ENCODE results near the gene DOCK11. TPM values are rescaled to one million over a fixed set of nuclear protein-coding genes. Genes with fewer than 3 reads are reported as not detected.

The DOCK11 gene
- total and polyA plus RNA-seq, 9 of the 15 experiments (the other 6 are each of a cell fraction or from before 2014, with no cell fraction given), result 41.8 to 77.8 (median 50.9) TPM

DNA sequence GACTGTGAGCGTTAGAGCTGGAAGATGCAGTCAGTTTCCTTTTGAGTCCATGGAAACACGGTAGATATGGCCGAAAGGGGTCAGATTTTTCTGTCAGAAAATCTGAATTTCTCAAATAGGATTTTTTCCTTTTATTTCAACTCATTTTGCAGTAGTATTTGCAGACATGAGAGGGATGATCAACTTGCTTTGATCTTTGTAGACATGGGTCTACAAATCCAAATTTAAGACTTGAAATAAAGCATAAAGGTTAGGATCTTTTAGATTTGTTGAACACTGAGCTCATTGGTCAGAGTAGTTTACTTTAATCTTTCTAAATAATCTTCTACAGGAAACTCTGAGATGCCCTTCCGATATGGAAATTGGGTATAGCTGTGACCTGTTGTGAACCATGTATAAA is 44.7 kb downstream of the DOCK11 start (continued):
- TF ChIP-seq, protein P1, sequence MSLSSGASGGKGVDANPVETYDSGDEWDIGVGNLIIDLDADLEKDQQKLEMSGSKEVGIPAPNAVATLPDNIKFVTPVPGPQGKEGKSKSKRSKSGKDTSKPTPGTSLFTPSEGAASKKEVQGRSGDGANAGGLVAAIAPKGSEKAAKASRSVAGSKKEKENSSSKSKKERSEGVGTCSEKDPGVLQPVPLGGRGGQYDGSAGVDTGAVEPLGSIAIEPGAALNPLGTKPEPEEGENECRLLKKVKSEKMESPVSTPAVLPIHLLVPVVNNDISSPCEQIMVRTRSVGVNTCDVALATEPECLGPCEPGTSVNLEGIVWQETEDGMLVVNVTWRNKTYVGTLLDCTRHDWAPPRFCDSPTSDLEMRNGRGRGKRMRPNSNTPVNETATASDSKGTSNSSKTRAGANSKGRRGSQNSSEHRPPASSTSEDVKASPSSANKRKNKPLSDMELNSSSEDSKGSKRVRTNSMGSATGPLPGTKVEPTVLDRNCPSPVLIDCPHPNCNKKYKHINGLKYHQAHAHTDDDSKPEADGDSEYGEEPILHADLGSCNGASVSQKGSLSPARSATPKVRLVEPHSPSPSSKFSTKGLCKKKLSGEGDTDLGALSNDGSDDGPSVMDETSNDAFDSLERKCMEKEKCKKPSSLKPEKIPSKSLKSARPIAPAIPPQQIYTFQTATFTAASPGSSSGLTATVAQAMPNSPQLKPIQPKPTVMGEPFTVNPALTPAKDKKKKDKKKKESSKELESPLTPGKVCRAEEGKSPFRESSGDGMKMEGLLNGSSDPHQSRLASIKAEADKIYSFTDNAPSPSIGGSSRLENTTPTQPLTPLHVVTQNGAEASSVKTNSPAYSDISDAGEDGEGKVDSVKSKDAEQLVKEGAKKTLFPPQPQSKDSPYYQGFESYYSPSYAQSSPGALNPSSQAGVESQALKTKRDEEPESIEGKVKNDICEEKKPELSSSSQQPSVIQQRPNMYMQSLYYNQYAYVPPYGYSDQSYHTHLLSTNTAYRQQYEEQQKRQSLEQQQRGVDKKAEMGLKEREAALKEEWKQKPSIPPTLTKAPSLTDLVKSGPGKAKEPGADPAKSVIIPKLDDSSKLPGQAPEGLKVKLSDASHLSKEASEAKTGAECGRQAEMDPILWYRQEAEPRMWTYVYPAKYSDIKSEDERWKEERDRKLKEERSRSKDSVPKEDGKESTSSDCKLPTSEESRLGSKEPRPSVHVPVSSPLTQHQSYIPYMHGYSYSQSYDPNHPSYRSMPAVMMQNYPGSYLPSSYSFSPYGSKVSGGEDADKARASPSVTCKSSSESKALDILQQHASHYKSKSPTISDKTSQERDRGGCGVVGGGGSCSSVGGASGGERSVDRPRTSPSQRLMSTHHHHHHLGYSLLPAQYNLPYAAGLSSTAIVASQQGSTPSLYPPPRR (CRISPR knock-in tag; IDR thresholded peaks at IDR 0.05; ENCODE audit: borderline replicate concordance), result no peak
- TF ChIP-seq ELF2 (CRISPR knock-in tag; IDR thresholded peaks at IDR 0.05) (no peak), MAFK (IDR thresholded peaks at IDR 0.05; ENCODE audit: low read length) (no peak), MAFG (tag; conservative IDR thresholded peaks at IDR 0.05) (no peak)
- TF ChIP-seq, protein P2, sequence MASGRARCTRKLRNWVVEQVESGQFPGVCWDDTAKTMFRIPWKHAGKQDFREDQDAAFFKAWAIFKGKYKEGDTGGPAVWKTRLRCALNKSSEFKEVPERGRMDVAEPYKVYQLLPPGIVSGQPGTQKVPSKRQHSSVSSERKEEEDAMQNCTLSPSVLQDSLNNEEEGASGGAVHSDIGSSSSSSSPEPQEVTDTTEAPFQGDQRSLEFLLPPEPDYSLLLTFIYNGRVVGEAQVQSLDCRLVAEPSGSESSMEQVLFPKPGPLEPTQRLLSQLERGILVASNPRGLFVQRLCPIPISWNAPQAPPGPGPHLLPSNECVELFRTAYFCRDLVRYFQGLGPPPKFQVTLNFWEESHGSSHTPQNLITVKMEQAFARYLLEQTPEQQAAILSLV (tag; IDR thresholded peaks at IDR 0.05), result no peak
- TF ChIP-seq, protein P3, sequence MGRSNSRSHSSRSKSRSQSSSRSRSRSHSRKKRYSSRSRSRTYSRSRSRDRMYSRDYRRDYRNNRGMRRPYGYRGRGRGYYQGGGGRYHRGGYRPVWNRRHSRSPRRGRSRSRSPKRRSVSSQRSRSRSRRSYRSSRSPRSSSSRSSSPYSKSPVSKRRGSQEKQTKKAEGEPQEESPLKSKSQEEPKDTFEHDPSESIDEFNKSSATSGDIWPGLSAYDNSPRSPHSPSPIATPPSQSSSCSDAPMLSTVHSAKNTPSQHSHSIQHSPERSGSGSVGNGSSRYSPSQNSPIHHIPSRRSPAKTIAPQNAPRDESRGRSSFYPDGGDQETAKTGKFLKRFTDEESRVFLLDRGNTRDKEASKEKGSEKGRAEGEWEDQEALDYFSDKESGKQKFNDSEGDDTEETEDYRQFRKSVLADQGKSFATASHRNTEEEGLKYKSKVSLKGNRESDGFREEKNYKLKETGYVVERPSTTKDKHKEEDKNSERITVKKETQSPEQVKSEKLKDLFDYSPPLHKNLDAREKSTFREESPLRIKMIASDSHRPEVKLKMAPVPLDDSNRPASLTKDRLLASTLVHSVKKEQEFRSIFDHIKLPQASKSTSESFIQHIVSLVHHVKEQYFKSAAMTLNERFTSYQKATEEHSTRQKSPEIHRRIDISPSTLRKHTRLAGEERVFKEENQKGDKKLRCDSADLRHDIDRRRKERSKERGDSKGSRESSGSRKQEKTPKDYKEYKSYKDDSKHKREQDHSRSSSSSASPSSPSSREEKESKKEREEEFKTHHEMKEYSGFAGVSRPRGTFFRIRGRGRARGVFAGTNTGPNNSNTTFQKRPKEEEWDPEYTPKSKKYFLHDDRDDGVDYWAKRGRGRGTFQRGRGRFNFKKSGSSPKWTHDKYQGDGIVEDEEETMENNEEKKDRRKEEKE (IDR thresholded peaks at IDR 0.05; ENCODE audit: borderline replicate concordance in 1 of 2, control insufficient read depth in 1 of 2, low read depth in 2 of 2, low read length in 1 of 2), result no peak
